Astrocyte (in vitro differentiated cells and primary cell): ENCODE measurements around the gene CLIC1. TPM values are rescaled to one million over a fixed set of nuclear protein-coding genes. Genes with fewer than 3 reads are reported as not detected.

ENCODE experiments used
- DNase-seq: peaks from one replicate; pipeline ENCODE4 v3.0.0-alpha.2; 2010; ENCODE audit warnings: low read depth
- FAIRE-seq: peaks from 2 replicates; lab custom pipeline; 2011; peaks lifted over from hg19 to GRCh38; lab: Jason Lieb, UNC
- H2AFZ ChIP-seq: 2 replicates; pipeline ENCODE4 v1.6.0; 2012; ENCODE audit warnings: low read depth, low read length, inconsistent platforms
- H3K27ac ChIP-seq: 2 replicates; pipeline ENCODE4 v1.5.1; 2011; ENCODE audit warnings: low read depth, low read length, inconsistent platforms
- H3K27me3 ChIP-seq: 2 replicates; pipeline ENCODE4 v1.6.0; 2011; ENCODE audit warnings: low read length, inconsistent platforms; ENCODE audit not compliant: insufficient read depth
- H3K36me3 ChIP-seq: 2 replicates; pipeline ENCODE4 v1.5.1; 2011; ENCODE audit warnings: low read length, inconsistent platforms; ENCODE audit not compliant: insufficient read depth
- H3K4me1 ChIP-seq: 2 replicates; pipeline ENCODE4 v1.5.1; 2011; ENCODE audit warnings: low read length, inconsistent platforms; ENCODE audit not compliant: insufficient read depth
- H3K4me2 ChIP-seq: 2 replicates; pipeline ENCODE4 v1.6.0; 2012; ENCODE audit warnings: low read length, inconsistent platforms
- H3K4me3 ChIP-seq: 2 replicates; pipeline ENCODE4 v1.5.1; 2011; ENCODE audit warnings: low read depth, mild to moderate bottlenecking, low read length, inconsistent platforms; ENCODE audit not compliant: insufficient read depth
- H3K79me2 ChIP-seq: 2 replicates; pipeline ENCODE4 v1.6.0; 2012; ENCODE audit warnings: mild to moderate bottlenecking, low read length, inconsistent platforms; ENCODE audit not compliant: insufficient read depth
- H3K9ac ChIP-seq: 2 replicates; pipeline ENCODE4 v1.6.0; 2012; ENCODE audit warnings: mild to moderate bottlenecking, low read length, inconsistent platforms
- H3K9me3 ChIP-seq: 2 replicates; pipeline ENCODE4 v1.5.1; 2012; ENCODE audit warnings: low read depth, mild to moderate bottlenecking, low read length, inconsistent platforms; ENCODE audit not compliant: insufficient read depth
- H4K20me1 ChIP-seq: 2 replicates; pipeline ENCODE4 v1.6.0; 2012; ENCODE audit warnings: low read length, inconsistent platforms; ENCODE audit not compliant: insufficient read depth
- H3K27ac Mint-ChIP-seq: one replicate; pipeline ENCODE4 v1.8.0; 2021; ENCODE audit warnings: mild to moderate bottlenecking, mixed read lengths; ENCODE audit not compliant: unreplicated experiment
- H3K27me3 Mint-ChIP-seq: one replicate; pipeline ENCODE4 v1.8.0; 2021; ENCODE audit warnings: low read depth, mixed read lengths; ENCODE audit not compliant: unreplicated experiment
- H3K36me3 Mint-ChIP-seq: one replicate; pipeline ENCODE4 v1.8.0; 2021; ENCODE audit warnings: low read depth, mixed read lengths; ENCODE audit not compliant: unreplicated experiment
- H3K4me1 Mint-ChIP-seq: one replicate; pipeline ENCODE4 v1.8.0; 2021; ENCODE audit warnings: low read depth, mixed read lengths; ENCODE audit not compliant: unreplicated experiment
- H3K4me3 Mint-ChIP-seq: one replicate; pipeline ENCODE4 v1.8.0; 2021; ENCODE audit warnings: mild to moderate bottlenecking, moderate library complexity, mixed read lengths; ENCODE audit not compliant: unreplicated experiment
- H3K9me3 Mint-ChIP-seq: one replicate; pipeline ENCODE4 v1.8.0; 2021; ENCODE audit warnings: mild to moderate bottlenecking, mixed read lengths; ENCODE audit not compliant: unreplicated experiment
- CTCF ChIP-seq: IDR thresholded peaks from 2 replicates; pipeline ENCODE4 v1.5.1; 2011; ENCODE audit warnings: low read depth, mild to moderate bottlenecking, inconsistent platforms, low read length, moderate library complexity; ENCODE audit not compliant: insufficient read depth
- EZH2 ChIP-seq: IDR thresholded peaks from 2 replicates; pipeline ENCODE4 v1.6.1; 2012; ENCODE audit warnings: mild to moderate bottlenecking, low read length, inconsistent platforms; ENCODE audit not compliant: insufficient read depth
- total RNA-seq: library from RNA; stranded (reverse); gene quantifications from 2 replicates; pipeline ENCODE4 v1.2.1, GENCODE V29; 2021

CLIC1 gene
- total RNA-seq, 1 donor from 2014 or later, result 518 TPM

GRCh38 chr6:31749301-31750036 is 13.1 kb upstream of the CLIC1 start:
- Histone ChIP-seq H3K27ac (no peak overlapping the region), H3K4me1 (peaks cover 11% of the 10 kb centered on the region), H3K36me3 (peaks cover 4% of the 10 kb centered on the region), H3K79me2 (no peaks in the 10 kb centered on the region), H4K20me1 (no peaks in the 10 kb centered on the region), H3K27me3 (no peaks in the 10 kb centered on the region), H3K4me3 (no peak overlapping the region), H3K9me3 (no peaks in the 10 kb centered on the region), H2AFZ (no peak overlapping the region), H3K4me2 (no peak overlapping the region), H3K9ac (no peak overlapping the region)
- Mint-ChIP-seq H3K27ac (no peak overlapping the region), H3K4me3 (peak overlapping the region; percentile 3), H3K36me3 (no peaks in the 10 kb centered on the region), H3K27me3 (no peaks in the 10 kb centered on the region), H3K4me1 (peaks cover 24% of the 10 kb centered on the region), H3K9me3 (no peaks in the 10 kb centered on the region)
- TF ChIP-seq CTCF, result no peak
- TF ChIP-seq EZH2, result no peak
- no peak for DNase-seq
- no peak for FAIRE-seq

- FAIRE-seq (no peak), DNase-seq (no peak)
- Mint-ChIP-seq H3K36me3 (peaks cover 10% of the 10 kb centered on the region), H3K4me1 (peaks cover 13% of the 10 kb centered on the region), H3K4me3 (no peak overlapping the region), H3K27me3 (no peaks in the 10 kb centered on the region), H3K9me3 (no peaks in the 10 kb centered on the region), H3K27ac (peak overlapping the region; percentile 84)
- H2AFZ ChIP-seq, result no peak overlapping the region
- no peaks in the 10 kb centered on the region for H4K20me1 ChIP-seq
- peaks cover 4% of the 10 kb centered on the region for H3K36me3 ChIP-seq
- H3K27me3 ChIP-seq, result no peaks in the 10 kb centered on the region
- TF ChIP-seq EZH2, result no peak
- no peak for TF ChIP-seq CTCF
- no peaks in the 10 kb centered on the region for H3K4me1 ChIP-seq
- H3K4me3 ChIP-seq, result no peak overlapping the region
- peaks cover 6% of the 10 kb centered on the region for H3K79me2 ChIP-seq
- H3K4me2 ChIP-seq, result no peak overlapping the region
- no peak overlapping the region for H3K9ac ChIP-seq
- H3K9me3 ChIP-seq, result no peaks in the 10 kb centered on the region
- no peak overlapping the region for H3K27ac ChIP-seq
Observed at GRCh38 chr6:31744422-31744821, 8.1 kb upstream of the CLIC1 start.

GRCh38 chr6:31742894-31743293 is 6.6 kb upstream of the CLIC1 start:
- peaks cover 13% of the 10 kb centered on the region for H3K4me1 ChIP-seq
- no peak for TF ChIP-seq CTCF
- TF ChIP-seq EZH2, result no peak
- peaks cover 6% of the 10 kb centered on the region for H3K79me2 ChIP-seq
- no peaks in the 10 kb centered on the region for H3K27me3 ChIP-seq
- no peak overlapping the region for H3K4me2 ChIP-seq
- no peaks in the 10 kb centered on the region for H3K9me3 ChIP-seq
- Mint-ChIP-seq H3K9me3 (no peaks in the 10 kb centered on the region), H3K4me1 (peaks cover 27% of the 10 kb centered on the region), H3K27ac (no peak overlapping the region), H3K4me3 (no peak overlapping the region), H3K36me3 (peaks cover 10% of the 10 kb centered on the region), H3K27me3 (no peaks in the 10 kb centered on the region)
- no peaks in the 10 kb centered on the region for H4K20me1 ChIP-seq
- no peak overlapping the region for H3K27ac ChIP-seq
- peaks cover 4% of the 10 kb centered on the region for H3K36me3 ChIP-seq
- no peak overlapping the region for H3K4me3 ChIP-seq
- H2AFZ ChIP-seq, result no peak overlapping the region
- no peak overlapping the region for H3K9ac ChIP-seq
- no peak for FAIRE-seq
- no peak for DNase-seq
